Transverse colon (tissue), 4 donors: ENCODE data around the gene EEFSEC.

ENCODE experiments used
- POLR2AphosphoS5 ChIP-seq, 3 donors: sonication (generic); formaldehyde crosslinking; IDR thresholded peaks; one replicate each; pipeline ENCODE4 v1.6.1; 2016; ENCODE audit warnings: antibody characterized with exemption in 3 of 3
- TF ChIP-seq, protein P1 (sequence below), 5 experiments: fragments of 200-600 bp in 3 of 5; fragments of 450-650 bp in 2 of 5; sonication (generic) in 3 of 5; IDR thresholded peaks; 1 replicate in 2 of 5; 2 replicates in 3 of 5; pipeline ENCODE4 v1.5.1; 2016 to 2017; ENCODE audit warnings: antibody characterized with exemption in 5 of 5, inconsistent platforms in 3 of 5, mild to moderate bottlenecking in 2 of 5, moderate library complexity in 1 of 5

DNA sequence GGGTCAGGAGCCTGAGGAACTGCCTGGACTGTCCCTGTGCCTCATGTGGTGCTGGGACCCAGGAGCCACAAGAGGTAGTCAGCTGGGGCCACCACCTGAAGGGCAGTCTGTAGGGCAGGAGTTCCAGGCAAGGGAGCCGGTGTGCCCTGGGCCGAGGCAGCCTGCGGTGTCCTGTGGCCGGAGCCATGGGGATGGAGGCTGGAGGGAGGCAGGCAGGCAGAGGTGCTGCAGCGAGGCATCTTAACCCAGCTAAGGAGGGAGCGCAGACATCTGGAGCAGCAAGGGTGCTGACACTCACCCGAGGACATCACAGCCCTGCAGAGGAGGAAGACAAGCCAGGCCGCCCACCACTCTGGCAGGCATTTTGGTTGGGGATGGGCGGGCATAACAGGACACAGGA is 235.7 kb downstream of the EEFSEC start:
- TF ChIP-seq, protein P1, sequence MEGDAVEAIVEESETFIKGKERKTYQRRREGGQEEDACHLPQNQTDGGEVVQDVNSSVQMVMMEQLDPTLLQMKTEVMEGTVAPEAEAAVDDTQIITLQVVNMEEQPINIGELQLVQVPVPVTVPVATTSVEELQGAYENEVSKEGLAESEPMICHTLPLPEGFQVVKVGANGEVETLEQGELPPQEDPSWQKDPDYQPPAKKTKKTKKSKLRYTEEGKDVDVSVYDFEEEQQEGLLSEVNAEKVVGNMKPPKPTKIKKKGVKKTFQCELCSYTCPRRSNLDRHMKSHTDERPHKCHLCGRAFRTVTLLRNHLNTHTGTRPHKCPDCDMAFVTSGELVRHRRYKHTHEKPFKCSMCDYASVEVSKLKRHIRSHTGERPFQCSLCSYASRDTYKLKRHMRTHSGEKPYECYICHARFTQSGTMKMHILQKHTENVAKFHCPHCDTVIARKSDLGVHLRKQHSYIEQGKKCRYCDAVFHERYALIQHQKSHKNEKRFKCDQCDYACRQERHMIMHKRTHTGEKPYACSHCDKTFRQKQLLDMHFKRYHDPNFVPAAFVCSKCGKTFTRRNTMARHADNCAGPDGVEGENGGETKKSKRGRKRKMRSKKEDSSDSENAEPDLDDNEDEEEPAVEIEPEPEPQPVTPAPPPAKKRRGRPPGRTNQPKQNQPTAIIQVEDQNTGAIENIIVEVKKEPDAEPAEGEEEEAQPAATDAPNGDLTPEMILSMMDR (IDR thresholded peaks at IDR 0.05): no peak
- TF ChIP-seq POLR2AphosphoS5 (IDR thresholded peaks at IDR 0.05): no peak
